Progenitor cell of endocrine pancreas (in vitro differentiated cells): Measurements from ENCODE around the gene NMU. TPM values are rescaled to one million over a fixed set of nuclear protein-coding genes. Genes with fewer than 3 reads are reported as not detected.

ENCODE experiments used
- DNase-seq: peaks from one replicate; pipeline ENCODE4 v3.0.0; 2021; ENCODE audit warnings: low spot score; ENCODE audit not compliant: unreplicated experiment
- H3K27ac Mint-ChIP-seq: 2 replicates; pipeline ENCODE4 v1.8.0; 2021; ENCODE audit warnings: mild to moderate bottlenecking, moderate library complexity, mixed read lengths
- H3K27me3 Mint-ChIP-seq: 2 replicates; pipeline ENCODE4 v1.8.0; 2021; ENCODE audit warnings: mixed read lengths
- H3K36me3 Mint-ChIP-seq: 2 replicates; pipeline ENCODE4 v1.8.0; 2022; ENCODE audit warnings: mixed read lengths; ENCODE audit not compliant: insufficient read depth
- H3K4me1 Mint-ChIP-seq: 2 replicates; pipeline ENCODE4 v1.8.0; 2021; ENCODE audit warnings: low read depth, mixed read lengths
- H3K4me3 Mint-ChIP-seq: 2 replicates; pipeline ENCODE4 v1.8.0; 2021; ENCODE audit warnings: low read depth, mild to moderate bottlenecking, moderate library complexity, mixed read lengths
- H3K9me3 Mint-ChIP-seq: 2 replicates; pipeline ENCODE4 v1.8.0; 2021; ENCODE audit warnings: low read depth, mixed read lengths
- total RNA-seq: library from RNA; stranded (reverse); gene quantifications from 2 replicates; pipeline ENCODE4 v1.2.1, GENCODE V29; 2021
- TF ChIP-seq, protein P1 (sequence below): fragments of 200-600 bp; sonication (generic); IDR thresholded peaks from one replicate; pipeline ENCODE4 v1.5.0; 2021; ENCODE audit warnings: antibody characterized with exemption, mild to moderate bottlenecking; ENCODE audit not compliant: unreplicated experiment

The NMU gene
- total RNA-seq, 1 donor from 2014 or later = 0.77 TPM

GRCh38 chr4:55613621-55614020 lies 22.5 kb downstream of the NMU start:
- Mint-ChIP-seq H3K27ac (no peak overlapping the region), H3K36me3 (no peaks in the 10 kb centered on the region), H3K4me1 (no peaks in the 10 kb centered on the region), H3K9me3 (no peaks in the 10 kb centered on the region), H3K4me3 (no peak overlapping the region), H3K27me3 (peaks cover 5% of the 10 kb centered on the region)
- TF ChIP-seq, protein P1, sequence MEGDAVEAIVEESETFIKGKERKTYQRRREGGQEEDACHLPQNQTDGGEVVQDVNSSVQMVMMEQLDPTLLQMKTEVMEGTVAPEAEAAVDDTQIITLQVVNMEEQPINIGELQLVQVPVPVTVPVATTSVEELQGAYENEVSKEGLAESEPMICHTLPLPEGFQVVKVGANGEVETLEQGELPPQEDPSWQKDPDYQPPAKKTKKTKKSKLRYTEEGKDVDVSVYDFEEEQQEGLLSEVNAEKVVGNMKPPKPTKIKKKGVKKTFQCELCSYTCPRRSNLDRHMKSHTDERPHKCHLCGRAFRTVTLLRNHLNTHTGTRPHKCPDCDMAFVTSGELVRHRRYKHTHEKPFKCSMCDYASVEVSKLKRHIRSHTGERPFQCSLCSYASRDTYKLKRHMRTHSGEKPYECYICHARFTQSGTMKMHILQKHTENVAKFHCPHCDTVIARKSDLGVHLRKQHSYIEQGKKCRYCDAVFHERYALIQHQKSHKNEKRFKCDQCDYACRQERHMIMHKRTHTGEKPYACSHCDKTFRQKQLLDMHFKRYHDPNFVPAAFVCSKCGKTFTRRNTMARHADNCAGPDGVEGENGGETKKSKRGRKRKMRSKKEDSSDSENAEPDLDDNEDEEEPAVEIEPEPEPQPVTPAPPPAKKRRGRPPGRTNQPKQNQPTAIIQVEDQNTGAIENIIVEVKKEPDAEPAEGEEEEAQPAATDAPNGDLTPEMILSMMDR = no peak
- no peak for DNase-seq

DNA sequence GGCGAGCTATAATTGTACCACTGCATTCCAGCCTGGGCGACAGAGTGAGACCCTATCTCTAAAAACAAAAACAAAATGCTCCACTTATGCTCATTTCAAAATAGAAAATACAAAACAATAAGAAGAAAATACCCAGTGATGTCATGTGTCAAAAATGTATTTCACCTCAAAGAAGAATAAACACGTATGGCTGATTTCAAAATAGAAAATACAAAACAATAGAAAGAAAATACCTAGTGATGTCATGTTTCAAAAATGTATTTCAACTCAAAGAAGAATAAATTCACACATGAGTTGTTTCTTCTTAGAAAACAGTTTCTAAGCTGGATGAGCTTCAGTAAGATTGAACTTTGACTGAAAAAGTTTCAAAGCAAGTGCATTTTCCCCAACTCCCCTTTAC lies 23.8 kb downstream of the NMU start:
- H3K36me3 Mint-ChIP-seq = no peaks in the 10 kb centered on the region
- H3K27me3 Mint-ChIP-seq = peaks cover 1% of the 10 kb centered on the region
- no peaks in the 10 kb centered on the region for H3K4me1 Mint-ChIP-seq
- no peak overlapping the region for H3K4me3 Mint-ChIP-seq
- no peaks in the 10 kb centered on the region for H3K9me3 Mint-ChIP-seq
- no peak for DNase-seq
- H3K27ac Mint-ChIP-seq = no peak overlapping the region
- TF ChIP-seq, protein P1 = no peak

DNA sequence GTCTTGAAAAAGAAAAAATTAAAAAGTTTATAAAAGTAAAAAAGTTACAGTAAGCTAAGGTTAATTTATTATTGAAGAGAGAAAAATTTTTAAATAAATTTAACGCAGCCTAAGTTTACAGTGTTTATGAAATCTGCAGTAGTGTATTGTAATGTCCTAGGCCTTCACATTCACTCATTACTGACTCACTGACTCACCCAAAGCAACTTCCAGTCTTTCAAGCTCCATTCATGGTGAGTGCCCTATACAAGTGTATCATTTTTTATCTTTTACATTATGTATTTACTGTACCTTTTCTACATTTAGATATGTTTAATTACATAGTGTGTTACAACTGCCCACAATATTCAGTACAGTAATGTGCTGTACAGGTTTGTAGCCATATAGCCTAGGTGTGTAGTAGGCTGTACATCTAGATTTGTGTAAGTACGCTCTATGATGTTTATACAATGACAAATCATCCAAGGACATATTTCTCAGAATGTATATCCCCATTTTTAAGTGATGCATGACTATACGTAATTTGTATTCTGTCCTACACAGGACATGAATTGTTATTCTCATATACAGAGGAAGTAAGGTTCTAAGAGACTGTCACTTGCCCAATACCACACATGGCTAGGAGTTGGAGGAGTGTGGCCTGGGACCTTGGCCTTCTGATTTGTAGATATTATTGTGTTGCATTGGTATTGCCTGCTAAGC lies 24.6 kb downstream of the NMU start:
- no peaks in the 10 kb centered on the region for H3K4me1 Mint-ChIP-seq
- no peak overlapping the region for H3K4me3 Mint-ChIP-seq
- H3K27ac Mint-ChIP-seq = no peak overlapping the region
- H3K27me3 Mint-ChIP-seq = no peaks in the 10 kb centered on the region
- TF ChIP-seq, protein P1 = no peak
- H3K9me3 Mint-ChIP-seq = no peaks in the 10 kb centered on the region
- H3K36me3 Mint-ChIP-seq = no peaks in the 10 kb centered on the region
- DNase-seq = no peak

- no peaks in the 10 kb centered on the region for H3K4me1 Mint-ChIP-seq
- H3K27me3 Mint-ChIP-seq = peaks cover 1% of the 10 kb centered on the region
- no peak overlapping the region for H3K4me3 Mint-ChIP-seq
- no peak overlapping the region for H3K27ac Mint-ChIP-seq
- no peaks in the 10 kb centered on the region for H3K9me3 Mint-ChIP-seq
- TF ChIP-seq, protein P1 = no peak
- DNase-seq = no peak
- no peaks in the 10 kb centered on the region for H3K36me3 Mint-ChIP-seq
These were observed 25.7 kb downstream of the NMU start for GRCh38 chr4:55610381-55610780.

DNA sequence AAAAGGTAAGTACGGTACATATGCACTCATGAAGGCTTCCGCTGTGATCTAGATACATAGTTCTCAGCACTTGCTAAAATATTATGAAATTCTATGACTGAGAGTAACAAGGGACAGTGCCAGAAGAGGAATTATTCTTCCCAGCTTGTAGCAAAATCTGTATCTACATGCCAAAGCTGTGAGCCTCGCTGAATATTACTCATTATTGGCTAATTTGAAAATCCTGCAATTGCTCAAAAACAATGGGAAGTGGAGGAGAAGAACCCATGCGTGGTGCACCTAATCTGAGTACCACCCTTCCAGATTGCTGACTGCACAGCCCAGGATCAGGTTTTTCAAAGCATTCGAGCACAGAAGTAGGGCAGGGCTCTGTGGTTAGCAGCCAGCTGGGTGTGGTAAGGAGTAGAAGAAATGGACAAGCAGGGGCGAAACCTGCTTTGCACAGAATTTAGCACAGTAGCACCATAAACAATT lies 26.7 kb downstream of the NMU start:
- Mint-ChIP-seq H3K27ac (no peak overlapping the region), H3K36me3 (no peaks in the 10 kb centered on the region), H3K9me3 (no peaks in the 10 kb centered on the region), H3K4me3 (no peak overlapping the region), H3K4me1 (no peaks in the 10 kb centered on the region), H3K27me3 (peaks cover 5% of the 10 kb centered on the region)
- TF ChIP-seq, protein P1 = no peak
- DNase-seq = no peak
